Ramos (cell line): ENCODE results near the gene RGS12.

ENCODE experiments used
- in situ Hi-C: fragments of 300-500 bp; cut with MboI; formaldehyde crosslinking; loops from one replicate; pipeline ENCODE4 v1.14.3; 2022; ENCODE audit warnings: low sequenced_read_pairs; ENCODE audit not compliant: unreplicated experiment

The RGS12 gene

GRCh38 chr4:3321295-3321889, 28.6 kb downstream of the RGS12 start:
- in situ Hi-C loops: no loop called here

GRCh38 chr4:3322059-3322550, 29.3 kb downstream of the RGS12 start:
- in situ Hi-C loops: no loop called here

- in situ Hi-C loops: no loop called here
Observed at GRCh38 chr4:3323071-3323481, 30.3 kb downstream of the RGS12 start.

- in situ Hi-C loops: no loop called here
Observed at GRCh38 chr4:3324093-3324815, 31.4 kb downstream of the RGS12 start.

GRCh38 chr4:3328814-3329663, 36.2 kb downstream of the RGS12 start:
- in situ Hi-C loops: no loop called here

- in situ Hi-C loops: no loop called here
Observed at GRCh38 chr4:3329887-3330286, 37.1 kb downstream of the RGS12 start.

GRCh38 chr4:3330707-3331106, 37.9 kb downstream of the RGS12 start:
- in situ Hi-C loops: no loop called here

- in situ Hi-C loops: no loop called here
Observed at GRCh38 chr4:3331511-3332394, 38.9 kb downstream of the RGS12 start.

GRCh38 chr4:3332498-3332897, 39.7 kb downstream of the RGS12 start:
- in situ Hi-C loops: no loop called here

- in situ Hi-C loops: no loop called here
Observed at GRCh38 chr4:3334316-3334715, 41.5 kb downstream of the RGS12 start.

GRCh38 chr4:3335385-3335784, 42.6 kb downstream of the RGS12 start:
- in situ Hi-C loops: no loop called here

GRCh38 chr4:3335982-3336381, 43.2 kb downstream of the RGS12 start:
- in situ Hi-C loops: no loop called here

GRCh38 chr4:3336382-3337356, 43.8 kb downstream of the RGS12 start:
- in situ Hi-C loops: no loop called here

- in situ Hi-C loops: no loop called here
Observed at GRCh38 chr4:3337357-3337732, 44.5 kb downstream of the RGS12 start.

- in situ Hi-C loops: no loop called here
Observed at GRCh38 chr4:3337811-3338210, 45.0 kb downstream of the RGS12 start.

GRCh38 chr4:3338321-3338838, 45.6 kb downstream of the RGS12 start:
- in situ Hi-C loops: no loop called here

- in situ Hi-C loops: no loop called here
Observed at GRCh38 chr4:3338976-3339531, 46.2 kb downstream of the RGS12 start.

GRCh38 chr4:3339577-3339976, 46.8 kb downstream of the RGS12 start:
- in situ Hi-C loops: no loop called here
